ENCODE measurements around the gene GLRB.
"Not testable (repeated sequence)": the region's sequence is repeated elsewhere in the genome, so short reads cannot be mapped to it uniquely, and the experiment has no call there.

Gene GLRB

GRCh38 chr4:157075811-157076577 lies at the start of gene GLRB:
GLRB (plus strand) TSS chr4:157076150; CDS start chr4:157078025, 1,875 bp downstream.
- DNase-seq, result no peak

- no peak for DNase-seq
Observed at GRCh38 chr4:157035471-157035870, 40.5 kb upstream of the GLRB start.

DNA sequence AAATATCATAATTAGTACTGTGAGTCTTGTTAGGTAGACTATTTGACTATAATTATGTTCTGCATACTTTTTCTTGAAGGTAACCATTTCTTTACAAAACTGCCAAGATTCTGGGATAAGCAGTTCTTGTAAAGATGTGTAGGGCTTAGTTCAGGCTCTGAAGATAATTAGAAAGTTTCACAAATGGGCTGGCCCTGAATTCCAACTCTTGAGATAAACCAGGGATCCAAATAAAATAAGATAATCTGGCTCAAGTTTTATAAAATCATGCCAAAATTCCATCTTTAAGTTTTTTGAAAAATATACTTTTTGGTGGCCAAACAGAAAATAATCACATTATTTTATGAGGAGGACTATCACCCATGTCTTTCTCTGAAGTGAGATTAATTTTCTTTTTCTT lies 35.5 kb upstream of the GLRB start:
- DNase-seq, result no peak

DNA sequence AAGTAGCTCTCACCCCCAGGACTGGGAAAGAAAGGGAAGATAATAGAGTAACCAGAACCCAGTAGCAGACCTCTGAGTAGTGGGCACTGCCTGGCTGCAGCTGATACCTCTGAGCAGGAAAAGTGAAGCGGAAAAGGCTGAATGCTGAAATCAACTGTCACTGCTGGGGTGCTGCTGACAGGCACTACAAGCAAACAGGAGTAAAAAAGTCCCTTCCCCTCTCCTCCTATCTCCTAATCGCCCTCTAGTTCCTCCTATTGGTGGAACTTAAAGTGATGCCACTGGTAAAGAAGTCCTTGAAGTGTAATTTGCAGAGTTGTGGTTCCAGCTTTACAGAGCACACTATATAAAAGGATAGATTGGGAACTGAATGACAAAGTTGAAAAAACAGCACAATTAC lies 32.8 kb upstream of the GLRB start:
- DNase-seq, result no peak

DNA sequence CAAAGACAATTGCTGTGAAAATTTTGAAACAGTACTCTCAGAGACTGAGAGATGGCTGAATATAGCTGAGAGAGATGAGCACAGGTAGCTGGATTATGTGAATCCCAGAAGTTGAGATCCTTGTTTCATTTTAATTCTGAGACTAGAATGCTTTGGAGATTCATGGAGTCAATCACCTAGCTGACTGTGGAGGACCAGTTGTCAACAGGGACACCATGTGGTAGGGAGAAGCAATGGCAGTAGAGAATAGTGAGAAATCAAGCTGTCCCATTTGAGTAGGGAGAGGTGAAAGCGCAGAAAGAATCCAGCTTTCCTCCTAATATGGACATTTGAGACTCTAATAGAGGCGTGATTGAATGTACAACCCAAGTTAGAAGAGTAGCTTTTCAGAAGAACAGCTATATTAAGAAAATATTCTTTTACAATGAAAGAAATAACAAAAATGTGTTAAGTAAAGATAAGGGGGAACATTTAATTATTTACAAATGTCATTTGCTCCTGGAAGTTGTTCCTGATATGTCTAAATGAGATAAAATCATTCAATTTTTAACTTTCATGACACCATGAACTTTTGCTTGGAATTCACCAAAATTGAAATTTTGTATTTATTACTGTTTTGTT lies 30.3 kb upstream of the GLRB start:
- DNase-seq, result no peak

DNA sequence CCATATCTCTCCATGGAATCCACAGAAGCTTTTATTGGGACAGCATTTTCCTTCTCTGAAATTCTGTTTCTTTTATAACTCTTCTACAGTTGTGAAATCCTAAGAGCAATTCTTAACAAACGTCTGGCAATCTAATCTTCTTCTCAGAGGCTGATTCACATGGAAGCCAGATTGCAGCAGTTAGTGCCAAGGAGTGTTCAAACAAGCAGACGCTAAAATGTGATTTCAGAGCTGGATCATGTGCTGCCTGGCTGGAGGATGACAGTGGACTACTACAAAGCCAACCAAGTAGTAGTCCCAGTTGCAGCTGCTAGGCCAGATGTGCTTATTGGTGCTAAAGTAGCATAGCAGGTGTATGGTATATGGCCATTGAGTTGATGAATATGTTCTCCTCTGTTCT lies 27.7 kb upstream of the GLRB start:
- no peak for DNase-seq

DNA sequence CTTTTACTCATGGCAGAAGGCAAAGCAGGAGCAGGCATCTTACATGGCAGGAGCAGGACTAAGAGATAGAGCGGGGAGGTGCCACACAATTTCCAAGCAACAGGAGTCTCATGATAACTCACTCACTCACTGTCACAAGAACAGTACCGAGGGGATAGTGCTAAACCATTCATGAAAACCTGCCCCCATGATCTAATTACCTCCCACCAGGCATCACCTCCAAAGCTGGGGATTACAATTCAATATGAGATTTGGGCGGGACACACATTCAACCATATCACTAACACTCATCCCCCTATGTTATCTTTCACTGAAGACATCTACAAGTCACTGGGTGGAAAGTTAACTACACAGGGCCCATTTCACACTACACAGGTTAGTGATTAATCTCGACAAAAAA lies 25.4 kb upstream of the GLRB start:
- DNase-seq, result no peak

GRCh38 chr4:157052429-157053040 lies 23.4 kb upstream of the GLRB start:
- no peak for DNase-seq

DNA sequence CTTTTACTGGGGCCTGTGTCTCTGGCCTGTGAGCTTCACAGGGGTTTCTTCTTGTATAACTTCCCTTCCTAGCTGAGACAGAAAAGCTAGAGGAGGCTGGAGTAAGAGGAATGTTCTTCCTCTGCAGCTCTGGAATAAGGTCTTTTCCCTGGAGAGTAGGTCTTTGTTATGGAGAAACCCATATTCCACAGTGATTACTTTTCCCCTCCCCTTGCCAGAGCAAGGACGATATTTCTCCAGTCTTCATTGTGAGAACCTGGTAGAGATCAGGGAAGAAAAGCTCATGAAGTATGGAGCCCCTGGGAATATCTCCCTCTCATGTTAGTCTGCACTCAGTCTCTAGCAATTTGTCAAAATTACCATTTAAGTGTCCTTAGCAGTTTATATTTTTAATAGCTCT lies 18.7 kb upstream of the GLRB start:
- DNase-seq, result no peak

DNA sequence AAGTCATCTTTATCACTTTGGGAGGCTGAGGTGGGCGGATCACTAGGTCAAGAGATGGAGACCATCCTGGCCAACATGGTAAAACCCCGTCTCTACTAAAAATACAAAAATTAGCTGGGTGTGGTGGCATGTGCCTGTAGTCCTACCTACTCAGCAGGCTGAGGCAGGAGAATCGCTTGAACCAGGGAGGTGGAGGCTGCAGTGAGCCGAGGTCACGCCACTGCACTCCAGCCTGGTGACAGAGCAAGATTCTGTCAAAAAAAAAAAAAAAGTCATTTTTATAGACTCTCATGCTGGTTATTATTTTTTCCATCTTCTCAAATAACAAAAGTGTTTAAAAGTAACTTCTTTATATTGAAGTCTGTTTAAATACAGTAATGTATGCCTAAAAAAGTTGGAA lies 17.1 kb upstream of the GLRB start:
- DNase-seq, result not testable (repeated sequence)

DNA sequence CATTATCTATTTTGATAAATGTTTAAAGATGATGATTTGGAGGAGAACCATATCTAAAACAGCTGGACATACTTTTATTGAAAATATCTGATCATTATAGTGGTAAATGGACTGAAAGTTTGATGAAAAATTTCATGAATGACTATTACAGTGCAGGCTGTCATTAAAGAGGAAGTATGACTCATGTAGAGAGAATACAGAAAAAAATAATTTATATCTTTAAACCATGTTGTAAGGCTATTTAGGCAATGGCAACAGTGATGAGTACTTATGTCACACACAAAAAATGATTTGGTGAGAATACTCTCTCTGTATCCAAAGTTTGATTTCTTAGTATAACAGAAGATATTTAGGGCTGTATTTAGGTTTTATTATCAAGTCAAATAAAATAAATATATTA lies 3.9 kb upstream of the GLRB start:
- DNase-seq, result no peak

DNA sequence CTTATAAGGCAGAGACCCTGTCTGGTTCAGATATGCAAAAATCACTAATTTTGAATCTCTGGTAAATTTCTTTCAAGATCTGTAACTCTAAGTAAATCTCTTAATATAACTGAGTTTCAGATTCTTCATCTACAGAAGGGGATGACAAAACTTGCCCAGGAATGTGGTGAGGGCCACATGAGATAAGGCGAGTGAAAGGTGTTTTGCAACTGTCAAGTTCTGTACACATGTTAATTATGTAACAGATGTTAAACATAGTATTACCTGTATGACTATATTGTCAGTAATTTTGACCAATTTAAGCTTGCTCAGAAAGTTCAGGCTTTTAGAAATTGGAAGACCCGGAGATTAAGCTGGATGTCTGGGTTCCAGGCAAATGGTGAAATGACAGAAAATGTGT lies 549 bp upstream of the GLRB start:
- no peak for DNase-seq

GRCh38 chr4:157076578-157076947 lies 613 bp downstream of the GLRB start:
- DNase-seq, result no peak

DNA sequence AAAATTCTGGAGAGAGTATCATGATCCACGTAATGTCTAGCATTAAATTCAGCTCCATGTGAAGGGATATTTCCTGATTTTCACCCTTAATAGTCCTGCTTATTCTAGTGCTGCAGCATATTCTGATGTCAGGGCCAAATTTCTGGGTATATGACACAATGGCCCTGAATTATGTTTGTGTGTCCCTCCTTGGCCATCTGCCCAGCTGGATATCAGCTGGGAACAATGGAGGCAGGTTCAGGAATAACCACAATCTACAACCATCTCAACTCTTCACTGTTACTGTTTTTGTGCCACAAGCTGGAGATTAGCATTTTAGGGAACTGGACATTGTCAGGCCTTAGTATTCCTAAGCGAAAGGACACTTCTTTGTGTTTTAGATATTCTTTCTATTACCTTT lies 3.5 kb downstream of the GLRB start:
- DNase-seq, result no peak

DNA sequence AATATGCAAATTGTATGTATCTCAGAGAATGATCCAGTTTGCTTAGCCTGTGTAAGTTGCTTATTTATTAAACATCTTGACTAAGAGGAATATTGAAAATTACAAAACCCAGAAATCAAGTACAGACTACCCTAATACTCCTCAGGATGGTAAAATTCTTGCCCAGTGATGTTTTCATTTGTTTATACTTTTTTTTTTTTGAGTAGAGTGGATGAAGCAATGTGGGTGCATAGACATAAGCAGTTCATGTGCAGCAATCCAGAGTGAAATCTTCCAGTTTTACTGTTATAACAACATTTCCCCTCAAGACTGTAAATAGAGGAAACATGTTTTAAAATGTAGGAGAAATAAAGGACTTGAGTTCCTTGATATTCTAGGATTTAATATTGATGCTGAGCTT lies 4.7 kb downstream of the GLRB start:
- no peak for DNase-seq

- DNase-seq, result no peak
Observed at GRCh38 chr4:157095716-157096115, 19.8 kb downstream of the GLRB start.

- no peak for DNase-seq
Observed at GRCh38 chr4:157096439-157096838, 20.5 kb downstream of the GLRB start.

DNA sequence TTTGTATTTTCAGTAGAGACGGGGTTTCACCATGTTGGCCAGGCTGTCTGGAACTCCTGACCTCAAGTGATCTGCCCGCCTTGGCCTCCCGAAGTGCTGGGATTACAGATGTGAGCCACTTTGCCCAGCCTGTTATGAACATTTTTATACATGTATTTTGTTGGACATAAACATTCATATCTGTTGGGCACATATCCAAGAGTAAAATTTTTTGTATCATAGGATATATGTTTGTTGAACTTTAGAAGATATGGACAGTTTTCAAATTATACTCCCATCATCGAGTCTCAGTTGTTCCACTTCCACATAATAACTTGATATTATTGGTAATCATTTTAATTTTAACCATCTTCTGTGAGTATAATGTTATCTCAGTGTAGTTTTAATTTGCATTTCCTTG lies 23.6 kb downstream of the GLRB start:
- DNase-seq, result no peak

DNA sequence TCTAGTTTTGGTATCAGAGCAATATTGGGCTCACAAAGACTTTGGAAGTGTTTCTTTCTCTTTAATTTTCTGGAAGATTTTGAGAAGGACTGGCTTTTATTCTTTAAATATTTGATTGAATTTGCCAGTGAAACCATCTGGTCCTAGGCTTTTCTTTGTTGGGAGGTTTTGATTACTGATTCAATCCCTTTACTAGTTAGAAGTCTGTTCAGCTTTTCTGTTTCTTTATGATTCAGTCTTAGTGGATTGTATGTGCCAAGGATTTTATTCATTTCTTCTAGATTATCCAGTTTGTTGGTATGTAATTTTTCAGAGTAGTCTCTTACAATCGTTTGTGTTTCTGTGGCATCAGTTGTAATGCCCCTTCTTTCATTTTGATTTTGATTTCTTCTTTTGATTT lies 28.6 kb downstream of the GLRB start:
- DNase-seq, result no peak

DNA sequence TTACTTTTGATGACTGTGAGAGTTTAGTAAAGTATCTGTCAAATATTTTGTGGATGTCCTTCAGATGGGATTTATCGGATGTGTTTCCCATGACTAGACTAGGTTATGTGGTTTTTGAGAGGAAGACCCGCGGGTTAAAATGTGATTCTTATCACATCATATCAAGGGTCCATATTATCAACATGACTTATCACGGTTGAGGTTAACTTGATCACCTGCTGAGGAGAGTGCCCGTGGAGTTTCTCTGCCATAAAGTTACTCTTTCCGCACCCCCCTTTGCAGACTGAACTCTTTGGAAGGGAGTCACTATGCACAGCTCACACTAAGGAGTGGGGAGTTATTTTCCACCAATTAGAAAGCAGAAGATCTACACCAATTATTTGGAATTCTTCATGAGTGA lies 38.7 kb downstream of the GLRB start:
- no peak for DNase-seq

GRCh38 chr4:157115613-157116335 lies 39.8 kb downstream of the GLRB start:
- DNase-seq, result no peak

- no peak for DNase-seq
Observed at GRCh38 chr4:157121401-157121800, 45.5 kb downstream of the GLRB start.

DNA sequence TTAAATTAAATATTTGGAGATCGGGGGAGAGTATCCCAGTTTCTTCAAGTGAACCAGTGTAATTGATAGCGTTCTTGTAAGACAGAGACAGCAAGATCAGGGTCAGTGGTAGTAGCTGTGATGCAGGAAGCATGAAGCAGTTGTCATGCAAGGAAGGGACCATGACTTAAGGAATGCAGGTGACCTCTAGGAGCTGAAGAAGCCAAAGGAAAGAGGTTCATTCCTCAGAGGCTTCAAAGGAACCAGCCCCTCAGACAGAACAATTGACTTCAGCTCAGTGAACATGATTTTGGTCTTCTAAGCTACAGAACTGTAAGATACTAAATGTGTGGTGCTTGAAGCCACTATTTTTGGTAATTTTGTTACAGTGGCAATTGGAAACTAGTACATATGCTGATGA lies 51.6 kb downstream of the GLRB start:
- DNase-seq, result no peak

- no peak for DNase-seq
Observed at GRCh38 chr4:157128395-157128794, 52.4 kb downstream of the GLRB start.
